ENCODE results near the gene CNGB1. TPM values are rescaled to one million over a fixed set of nuclear protein-coding genes. Genes with fewer than 3 reads are reported as not detected.
"Not testable (repeated sequence)": the region's sequence is repeated elsewhere in the genome, so short reads cannot be mapped to it uniquely, and the experiment has no call there.

CNGB1 gene
- total and polyA plus RNA-seq, 7 experiments from 2014 or later: not detected

- H3K4me1 Mint-ChIP-seq: peaks cover 2 to 21% (median 8%) of the 10 kb centered on the region in 7 donors
- no peak overlapping the region for H3K27ac Mint-ChIP-seq
- CTCF ChIA-PET: no interaction called here
- H3K4me3 ChIP-seq (ENCODE audit: low read length): no peak overlapping the region
- no peaks in the 10 kb centered on the region for H3K36me3 Mint-ChIP-seq
- H3K9me3 Mint-ChIP-seq: no peaks in the 10 kb centered on the region
- peaks cover 0 to 18% (median 0%) of the 10 kb centered on the region in 5 donors for H3K27me3 Mint-ChIP-seq
- no peak overlapping the region for H3K4me3 Mint-ChIP-seq
- POLR2A ChIA-PET: no interaction called here
- no peaks in the 10 kb centered on the region for H3K9me3 ChIP-seq (ENCODE audit: control insufficient read depth in 2 of 3, low read length in 3 of 3)
- no peak overlapping the region for H3K27ac ChIP-seq (ENCODE audit: low read depth, low read length)
- intact Hi-C loops (cut with micrococcal nuclease): no loop called here
- H3K36me3 ChIP-seq (ENCODE audit: control insufficient read depth in 2 of 3, insufficient read depth in 3 of 3, low read length in 3 of 3): no peaks in the 10 kb centered on the region
- no peak for ATAC-seq
- H3K4me1 ChIP-seq (ENCODE audit: control insufficient read depth in 2 of 2, insufficient read depth in 2 of 2, low read length in 2 of 2): peaks cover 6% of the 10 kb centered on the region in 2 donors
- H3K27me3 ChIP-seq (ENCODE audit: control insufficient read depth in 2 of 2, insufficient read depth in 2 of 2, low read length in 2 of 2): no peaks in the 10 kb centered on the region
- no peak for DNase-seq
These were observed 11.5 kb upstream of the CNGB1 start for GRCh38 chr16:57982385-57982784.

GRCh38 chr16:57981636-57982035 is 10.7 kb upstream of the CNGB1 start:
- Mint-ChIP-seq H3K4me3 (no peak overlapping the region), H3K27ac (no peak overlapping the region)

GRCh38 chr16:57979006-57979585 is 8.2 kb upstream of the CNGB1 start:
- Histone ChIP-seq H3K27ac (ENCODE audit: low read depth, low read length) (no peak overlapping the region), H3K36me3 (ENCODE audit: control insufficient read depth in 2 of 3, insufficient read depth in 3 of 3, low read length in 3 of 3) (no peaks in the 10 kb centered on the region), H3K4me3 (ENCODE audit: low read length) (no peak overlapping the region), H3K9me3 (ENCODE audit: control insufficient read depth in 2 of 3, low read length in 3 of 3) (no peaks in the 10 kb centered on the region), H3K4me1 (ENCODE audit: control insufficient read depth in 2 of 2, insufficient read depth in 2 of 2, low read length in 2 of 2) (peaks cover 0 to 1% of the 10 kb centered on the region in 2 donors), H3K27me3 (ENCODE audit: control insufficient read depth in 2 of 2, insufficient read depth in 2 of 2, low read length in 2 of 2) (no peaks in the 10 kb centered on the region)
- no peak for ATAC-seq
- peaks cover 0 to 3% (median 0%) of the 10 kb centered on the region in 7 donors for H3K4me1 Mint-ChIP-seq
- ChIA-PET CTCF (no interaction called here), POLR2A (no interaction called here)
- no peak overlapping the region for H3K4me3 Mint-ChIP-seq
- no peaks in the 10 kb centered on the region for H3K9me3 Mint-ChIP-seq
- peaks cover 0 to 5% (median 0%) of the 10 kb centered on the region in 5 donors for H3K27me3 Mint-ChIP-seq
- intact Hi-C loops (cut with micrococcal nuclease): no loop called here
- H3K36me3 Mint-ChIP-seq: no peaks in the 10 kb centered on the region
- no peak for DNase-seq
- no peak overlapping the region for H3K27ac Mint-ChIP-seq

More at GRCh38 chr16:57981636-57982035, 10.7 kb upstream of the CNGB1 start:
- no peak for DNase-seq
- no peaks in the 10 kb centered on the region for H3K27me3 ChIP-seq (ENCODE audit: control insufficient read depth in 2 of 2, insufficient read depth in 2 of 2, low read length in 2 of 2)
- no peaks in the 10 kb centered on the region for H3K36me3 ChIP-seq (ENCODE audit: control insufficient read depth in 2 of 3, insufficient read depth in 3 of 3, low read length in 3 of 3)
- peaks cover 6% of the 10 kb centered on the region in 2 donors for H3K4me1 ChIP-seq (ENCODE audit: control insufficient read depth in 2 of 2, insufficient read depth in 2 of 2, low read length in 2 of 2)
- no peak overlapping the region for H3K4me3 ChIP-seq (ENCODE audit: low read length)
- intact Hi-C loops (cut with micrococcal nuclease): no loop called here
- CTCF ChIA-PET: no interaction called here
- Mint-ChIP-seq H3K4me1 (peaks cover 2 to 21% (median 8%) of the 10 kb centered on the region in 7 donors), H3K27me3 (peaks cover 0 to 14% (median 0%) of the 10 kb centered on the region in 5 donors), H3K36me3 (no peaks in the 10 kb centered on the region), H3K9me3 (no peaks in the 10 kb centered on the region)
- POLR2A ChIA-PET: no interaction called here
- H3K27ac ChIP-seq (ENCODE audit: low read depth, low read length): no peak overlapping the region
- no peaks in the 10 kb centered on the region for H3K9me3 ChIP-seq (ENCODE audit: control insufficient read depth in 2 of 3, low read length in 3 of 3)
- no peak for ATAC-seq

GRCh38 chr16:57978070-57978465 is 7.1 kb upstream of the CNGB1 start:
- H3K9me3 ChIP-seq (ENCODE audit: control insufficient read depth in 2 of 3, low read length in 3 of 3); H3K4me1 Mint-ChIP-seq; DNase-seq; CTCF ChIA-PET; ATAC-seq; H3K4me1 ChIP-seq (ENCODE audit: control insufficient read depth in 2 of 2, insufficient read depth in 2 of 2, low read length in 2 of 2); H3K27ac ChIP-seq (ENCODE audit: low read depth, low read length); H3K27me3 ChIP-seq (ENCODE audit: control insufficient read depth in 2 of 2, insufficient read depth in 2 of 2, low read length in 2 of 2); H3K36me3 Mint-ChIP-seq; H3K9me3 Mint-ChIP-seq; H3K27ac Mint-ChIP-seq; intact Hi-C loops (cut with micrococcal nuclease); H3K27me3 Mint-ChIP-seq; H3K36me3 ChIP-seq (ENCODE audit: control insufficient read depth in 2 of 3, insufficient read depth in 3 of 3, low read length in 3 of 3); H3K4me3 ChIP-seq (ENCODE audit: low read length); H3K4me3 Mint-ChIP-seq: not testable (repeated sequence)
- POLR2A ChIA-PET: interaction anchor here (0.6 kb wide), 1 partner anchor 1141 kb away, joined by 4 read pairs; no protein-coding TSS in a partner anchor

- peaks cover 0 to 2% (median 0%) of the 10 kb centered on the region in 11 donors for H3K9me3 Mint-ChIP-seq
- H3K27me3 Mint-ChIP-seq: peaks cover 0 to 5% (median 0%) of the 10 kb centered on the region in 5 donors
- H3K4me3 ChIP-seq (ENCODE audit: low read length): no peak overlapping the region
- DNase-seq (no peak), ATAC-seq (no peak)
- H3K9me3 ChIP-seq (ENCODE audit: control insufficient read depth in 2 of 3, low read length in 3 of 3): no peaks in the 10 kb centered on the region
- ChIA-PET POLR2A (interaction anchor here (0.6 kb wide), 1 partner anchor 1140 kb away, joined by 4 read pairs; no protein-coding TSS in a partner anchor), CTCF (no interaction called here)
- H3K27ac ChIP-seq (ENCODE audit: low read depth, low read length): no peak overlapping the region
- H3K27me3 ChIP-seq (ENCODE audit: control insufficient read depth in 2 of 2, insufficient read depth in 2 of 2, low read length in 2 of 2): no peaks in the 10 kb centered on the region
- no peak overlapping the region for H3K4me3 Mint-ChIP-seq
- no peak overlapping the region for H3K27ac Mint-ChIP-seq
- H3K36me3 Mint-ChIP-seq: no peaks in the 10 kb centered on the region
- intact Hi-C loops (cut with micrococcal nuclease): no loop called here
- H3K4me1 ChIP-seq (ENCODE audit: control insufficient read depth in 2 of 2, insufficient read depth in 2 of 2, low read length in 2 of 2): no peaks in the 10 kb centered on the region
- no peaks in the 10 kb centered on the region for H3K36me3 ChIP-seq (ENCODE audit: control insufficient read depth in 2 of 3, insufficient read depth in 3 of 3, low read length in 3 of 3)
- no peaks in the 10 kb centered on the region for H3K4me1 Mint-ChIP-seq
These were observed 6.6 kb upstream of the CNGB1 start for GRCh38 chr16:57977418-57978069.

GRCh38 chr16:57976331-57976796 is 5.4 kb upstream of the CNGB1 start:
- Histone ChIP-seq H3K27ac (ENCODE audit: low read depth, low read length) (no peak overlapping the region), H3K4me1 (ENCODE audit: control insufficient read depth in 2 of 2, insufficient read depth in 2 of 2, low read length in 2 of 2) (no peaks in the 10 kb centered on the region), H3K27me3 (ENCODE audit: control insufficient read depth in 2 of 2, insufficient read depth in 2 of 2, low read length in 2 of 2) (no peaks in the 10 kb centered on the region), H3K36me3 (ENCODE audit: control insufficient read depth in 2 of 3, insufficient read depth in 3 of 3, low read length in 3 of 3) (no peaks in the 10 kb centered on the region), H3K9me3 (ENCODE audit: control insufficient read depth in 2 of 3, low read length in 3 of 3) (no peaks in the 10 kb centered on the region), H3K4me3 (ENCODE audit: low read length) (no peak overlapping the region)
- Mint-ChIP-seq H3K36me3 (no peaks in the 10 kb centered on the region), H3K27ac (no peak overlapping the region), H3K4me1 (peaks cover 0 to 6% (median 0%) of the 10 kb centered on the region in 7 donors), H3K27me3 (peaks cover 0 to 4% (median 0%) of the 10 kb centered on the region in 5 donors), H3K9me3 (peaks cover 0 to 2% (median 0%) of the 10 kb centered on the region in 11 donors), H3K4me3 (no peak overlapping the region)
- intact Hi-C loops (cut with micrococcal nuclease): no loop called here
- ChIA-PET POLR2A (no interaction called here), CTCF (no interaction called here)
- no peak for ATAC-seq
- DNase-seq: no peak

GRCh38 chr16:57972306-57972705 is 1.4 kb upstream of the CNGB1 start:
- H3K4me1 ChIP-seq (ENCODE audit: control insufficient read depth in 2 of 2, insufficient read depth in 2 of 2, low read length in 2 of 2): no peaks in the 10 kb centered on the region
- H3K27me3 ChIP-seq (ENCODE audit: control insufficient read depth in 2 of 2, insufficient read depth in 2 of 2, low read length in 2 of 2): no peaks in the 10 kb centered on the region
- no peak overlapping the region for H3K27ac ChIP-seq (ENCODE audit: low read depth, low read length)
- Mint-ChIP-seq H3K9me3 (peaks cover 0 to 2% (median 0%) of the 10 kb centered on the region in 11 donors), H3K4me1 (peaks cover 0 to 6% (median 0%) of the 10 kb centered on the region in 7 donors), H3K4me3 (no peak overlapping the region), H3K36me3 (no peaks in the 10 kb centered on the region), H3K27ac (peak overlapping the region in 3 of 9 donors; percentile 44 to 72 (median 71)), H3K27me3 (peaks cover 0 to 4% (median 0%) of the 10 kb centered on the region in 5 donors)
- ChIA-PET POLR2A (no interaction called here), CTCF (no interaction called here)
- no peaks in the 10 kb centered on the region for H3K9me3 ChIP-seq (ENCODE audit: control insufficient read depth in 2 of 3, low read length in 3 of 3)
- intact Hi-C loops (cut with micrococcal nuclease): no loop called here
- DNase-seq (no peak), ATAC-seq (no peak)
- H3K4me3 ChIP-seq (ENCODE audit: low read length): no peak overlapping the region
- no peaks in the 10 kb centered on the region for H3K36me3 ChIP-seq (ENCODE audit: control insufficient read depth in 2 of 3, insufficient read depth in 3 of 3, low read length in 3 of 3)

All from naive thymus-derived CD4-positive, alpha-beta T cell (primary cell).